HG03378 (cell line): ENCODE data around the gene CHCHD5.
"Not testable (repeated sequence)": the region's sequence is repeated elsewhere in the genome, so short reads cannot be mapped to it uniquely, and the experiment has no call there.

ENCODE experiments used
- ATAC-seq: cut with Tn5 transposase; IDR thresholded peaks from one replicate; pipeline ENCODE4 v1.9.1; 2021; ENCODE audit warnings: mild to moderate bottlenecking, moderate library complexity; ENCODE audit not compliant: unreplicated experiment

CHCHD5 gene, protein sequence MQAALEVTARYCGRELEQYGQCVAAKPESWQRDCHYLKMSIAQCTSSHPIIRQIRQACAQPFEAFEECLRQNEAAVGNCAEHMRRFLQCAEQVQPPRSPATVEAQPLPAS

DNA sequence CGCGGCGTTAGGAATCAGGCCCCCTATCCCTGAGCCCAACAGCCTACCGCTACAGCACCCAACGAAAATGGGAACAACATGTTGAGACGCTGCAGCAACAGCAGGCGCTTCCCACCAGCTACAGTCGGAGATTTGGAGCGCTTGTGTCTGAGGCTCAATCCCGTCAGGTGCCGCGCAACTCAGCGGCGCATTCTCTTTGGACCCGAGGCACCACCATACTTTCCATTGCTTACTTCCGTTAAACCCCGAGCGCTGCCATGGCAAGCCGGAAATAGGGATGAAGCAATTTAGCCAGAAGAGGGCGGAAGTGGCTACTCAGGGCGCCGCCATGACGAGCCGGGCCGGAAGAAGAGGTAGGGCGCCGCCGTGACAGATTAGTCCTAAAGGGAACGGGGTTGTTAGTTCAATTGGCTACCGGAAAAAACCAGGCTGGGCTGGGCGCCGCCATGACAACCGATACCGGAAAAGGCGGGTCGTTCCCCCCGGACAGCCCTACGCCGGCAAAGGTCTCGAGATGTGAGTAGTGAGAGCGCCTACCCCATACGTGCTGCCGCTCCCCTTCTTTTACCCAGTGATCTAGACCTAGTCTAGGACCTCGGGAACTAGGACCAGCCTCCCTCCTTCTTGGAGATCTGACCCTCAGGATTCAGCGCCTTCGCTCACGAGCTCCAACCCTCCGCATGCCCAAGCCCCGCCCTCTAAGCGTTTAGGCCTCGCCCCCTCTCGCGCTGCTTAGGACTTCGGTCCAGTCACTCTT is at the start of gene CHCHD5:
TSS of gene CHCHD5 (plus strand) at position 476 of the 757 bp plus-strand sequence. CDS start at position 515, 39 bp downstream.
- ATAC-seq, result peak; percentile 85

DNA sequence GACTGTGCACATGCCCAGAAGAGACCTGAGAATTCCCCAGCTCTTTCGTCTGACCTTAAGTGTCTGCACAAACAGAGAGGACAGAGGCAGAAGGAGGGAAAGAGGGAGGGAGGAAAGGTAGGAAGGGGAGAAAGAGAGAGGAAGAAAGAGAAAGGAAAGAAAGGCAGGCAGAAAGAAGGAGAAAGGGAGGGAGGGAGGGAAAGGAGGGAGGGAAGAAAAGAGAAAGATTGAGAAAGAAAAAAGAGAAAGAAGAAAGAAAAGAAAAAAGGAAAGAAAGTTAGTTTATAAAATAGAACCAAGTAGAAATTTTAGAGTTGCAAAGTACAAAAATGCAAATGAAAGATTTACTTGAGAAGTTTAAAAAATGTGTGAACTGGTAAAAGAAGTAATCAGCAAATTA is 49.6 kb upstream of the CHCHD5 start:
- ATAC-seq, result no peak

DNA sequence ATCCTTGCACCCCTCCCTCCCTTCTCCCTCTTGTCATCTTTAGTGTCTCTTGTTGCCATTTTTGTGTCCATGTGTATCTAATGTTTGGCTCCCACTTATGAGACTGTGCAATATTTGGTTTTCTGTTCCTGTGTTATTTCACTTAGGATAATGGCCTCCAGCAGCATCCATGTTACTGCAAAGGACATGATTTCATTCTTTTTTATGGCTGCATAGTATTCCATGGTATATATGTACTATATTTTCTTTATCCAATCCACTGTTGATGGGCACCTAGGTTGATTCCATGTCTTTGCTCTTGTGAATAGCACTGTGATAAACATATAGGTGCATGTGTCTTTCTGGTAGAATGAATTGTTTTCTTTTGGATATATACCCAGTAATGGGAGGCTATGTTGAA is 47.7 kb upstream of the CHCHD5 start:
- ATAC-seq, result not testable (repeated sequence)

DNA sequence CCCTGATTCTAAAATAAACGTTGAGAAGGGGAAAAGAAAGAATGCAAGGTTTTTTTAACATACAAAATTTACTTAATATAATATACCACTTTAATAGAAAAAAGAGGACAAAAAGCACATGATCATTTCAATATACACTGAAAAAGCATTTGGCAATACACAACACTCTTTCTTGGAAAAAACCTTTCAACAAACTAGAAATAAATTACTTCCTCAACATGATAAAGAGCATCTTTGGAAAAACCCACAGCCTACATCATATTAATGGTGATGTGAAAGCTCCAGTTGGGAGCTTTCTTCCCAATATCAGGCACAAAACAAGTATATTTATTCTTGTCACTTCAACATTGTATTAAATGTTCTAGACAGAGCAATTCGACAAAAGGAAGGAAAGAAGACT is 45.1 kb upstream of the CHCHD5 start:
- ATAC-seq, result no peak

DNA sequence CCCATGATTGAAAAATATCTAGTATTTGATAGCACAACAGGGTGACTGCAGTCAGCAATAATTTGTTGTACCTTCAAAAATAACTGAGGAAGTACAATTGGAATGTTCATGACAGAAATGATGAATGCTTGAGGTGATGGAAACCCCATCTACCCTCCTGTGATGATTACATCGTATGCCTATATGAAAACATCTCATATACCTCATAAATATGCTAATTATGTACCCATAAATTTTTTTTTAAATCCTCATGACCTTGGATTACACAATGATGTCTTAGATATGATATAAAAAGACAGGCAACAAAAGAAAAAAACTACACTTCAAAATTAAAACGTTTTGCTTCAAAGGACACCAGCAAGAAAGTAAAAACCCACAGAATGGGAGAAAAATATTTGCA is 43.5 kb upstream of the CHCHD5 start:
- no peak for ATAC-seq

DNA sequence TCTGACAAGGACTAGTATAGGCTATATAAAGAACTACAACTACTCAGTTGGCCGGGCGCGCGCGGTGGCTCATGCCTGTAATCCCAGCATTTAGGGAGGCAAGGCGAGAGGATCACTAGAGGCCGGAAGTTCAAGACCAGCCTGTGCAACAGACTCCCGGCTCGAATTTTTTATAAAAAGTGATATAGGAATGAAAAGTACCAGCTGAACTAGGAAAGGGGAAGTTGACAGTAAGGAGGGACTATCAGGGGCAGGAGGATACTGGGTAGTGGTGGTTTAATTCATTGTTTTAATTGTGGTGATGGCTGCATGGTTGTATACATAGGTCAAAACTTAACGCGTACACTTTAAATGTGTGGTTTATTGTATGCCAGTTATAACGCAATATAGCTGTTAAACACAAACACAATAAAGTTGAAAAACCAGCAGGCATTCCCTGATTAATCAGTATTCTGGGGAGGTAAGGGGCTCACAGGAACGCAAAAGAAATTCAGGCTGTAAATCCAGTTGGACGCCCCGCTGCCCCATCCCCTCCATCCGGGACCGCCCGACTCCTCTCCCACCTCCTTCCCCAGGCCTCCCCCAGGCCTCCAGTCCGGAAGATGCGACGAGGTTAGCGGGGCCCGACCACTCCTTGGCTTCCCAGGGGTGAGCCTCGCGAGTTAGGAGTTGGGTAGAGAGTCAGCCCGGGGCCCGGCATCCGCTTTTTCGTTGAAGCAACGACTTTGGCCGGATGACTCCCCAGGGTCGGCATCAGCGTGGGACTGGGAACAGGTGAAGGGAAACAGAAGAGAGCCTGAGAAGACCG is 42.9 kb upstream of the CHCHD5 start:
- peak; percentile 41 for ATAC-seq

DNA sequence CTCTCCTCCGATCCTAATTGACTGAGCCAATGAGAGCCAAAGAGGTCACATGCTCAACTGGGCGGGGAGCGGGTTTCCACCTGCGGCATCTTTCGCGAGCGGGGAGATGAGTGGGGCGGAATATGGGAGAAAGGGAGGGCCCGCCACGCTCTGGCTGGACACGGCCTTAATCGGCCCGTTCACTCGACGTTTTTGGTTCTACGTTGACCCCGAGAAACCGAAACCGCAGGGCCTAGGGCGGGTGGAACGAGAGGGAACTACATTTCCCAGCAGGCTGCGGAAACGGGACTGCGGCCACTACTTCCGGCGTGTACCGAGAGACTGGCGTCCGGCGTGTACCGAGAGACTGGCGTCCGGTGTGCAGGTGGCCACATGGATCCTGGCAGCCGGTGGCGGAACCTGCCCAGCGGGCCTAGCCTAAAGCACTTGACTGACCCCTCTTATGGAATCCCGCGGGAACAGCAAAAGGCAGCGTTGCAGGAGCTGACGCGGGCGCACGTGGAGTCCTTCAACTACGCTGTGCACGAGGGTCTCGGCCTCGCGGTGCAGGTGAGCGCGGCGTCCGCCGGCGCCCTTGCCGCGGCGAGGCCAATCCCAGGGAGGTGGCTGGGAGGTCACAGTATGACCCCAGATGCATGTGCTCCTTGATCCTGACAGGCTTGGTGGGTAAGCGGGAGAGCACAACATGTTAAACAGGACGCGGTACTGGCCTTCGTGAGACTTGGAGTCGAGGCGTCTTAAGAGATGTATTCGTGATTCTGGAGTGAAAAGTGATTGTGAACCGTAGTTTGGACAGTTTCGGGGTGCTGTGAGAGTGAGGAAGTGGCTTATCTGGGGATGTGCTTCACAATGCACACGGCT is 42.1 kb upstream of the CHCHD5 start, which contains the start of gene POLR1B:
TSS of gene POLR1B (plus strand) at position 343 of the 861 bp plus-strand sequence. CDS start at position 373, 30 bp downstream.
- peak; percentile 68 for ATAC-seq

DNA sequence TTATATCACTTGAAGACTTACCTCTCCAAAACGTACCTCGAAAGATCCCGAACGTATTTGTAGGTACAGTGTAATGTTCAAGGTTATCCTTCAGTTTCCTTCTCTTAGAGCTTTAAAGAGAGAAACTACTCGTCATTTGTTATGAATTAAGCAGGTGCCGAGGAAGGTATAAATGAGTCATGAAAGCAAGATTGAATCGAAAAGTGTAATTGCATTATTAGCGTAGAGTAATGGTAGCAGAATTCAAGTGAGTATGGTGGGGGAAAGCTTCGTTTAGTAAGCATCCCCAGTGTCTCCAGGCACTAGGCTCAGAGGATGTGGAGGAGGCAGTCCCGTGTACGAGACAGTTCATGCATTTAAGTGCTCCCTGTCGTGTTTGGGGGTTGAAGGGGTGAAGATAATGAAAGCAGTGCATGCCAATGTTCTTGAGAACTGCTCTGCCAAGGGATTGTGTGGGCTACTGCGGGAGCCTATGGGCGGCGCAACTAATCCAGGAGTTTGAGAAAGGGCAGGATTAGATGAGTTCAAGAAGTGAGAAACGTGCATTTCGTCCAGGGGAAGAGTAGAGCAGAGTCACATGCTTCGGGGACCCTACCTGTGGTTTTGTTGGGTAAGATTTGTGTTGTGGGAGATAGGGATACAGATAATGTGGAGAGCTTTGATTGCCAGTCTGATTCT is 41.3 kb upstream of the CHCHD5 start:
- no peak for ATAC-seq

DNA sequence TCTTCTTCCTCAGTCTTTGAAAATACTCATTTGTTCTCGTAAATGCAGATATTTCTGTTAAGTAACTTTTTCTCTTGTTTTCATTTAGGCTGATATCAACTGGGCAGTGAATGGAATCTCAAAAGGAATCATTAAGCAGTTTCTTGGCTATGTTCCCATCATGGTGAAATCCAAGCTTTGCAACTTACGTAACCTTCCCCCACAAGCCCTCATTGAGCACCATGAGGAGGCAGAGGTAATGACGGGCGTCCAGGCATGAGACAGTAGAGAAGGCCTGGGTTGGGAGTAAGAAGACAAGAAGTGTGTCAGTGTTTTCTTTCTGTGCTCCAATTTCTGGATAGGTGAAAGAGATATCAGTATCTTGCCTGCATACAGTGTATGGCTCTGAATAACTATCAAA is 37.1 kb upstream of the CHCHD5 start:
- ATAC-seq, result no peak

DNA sequence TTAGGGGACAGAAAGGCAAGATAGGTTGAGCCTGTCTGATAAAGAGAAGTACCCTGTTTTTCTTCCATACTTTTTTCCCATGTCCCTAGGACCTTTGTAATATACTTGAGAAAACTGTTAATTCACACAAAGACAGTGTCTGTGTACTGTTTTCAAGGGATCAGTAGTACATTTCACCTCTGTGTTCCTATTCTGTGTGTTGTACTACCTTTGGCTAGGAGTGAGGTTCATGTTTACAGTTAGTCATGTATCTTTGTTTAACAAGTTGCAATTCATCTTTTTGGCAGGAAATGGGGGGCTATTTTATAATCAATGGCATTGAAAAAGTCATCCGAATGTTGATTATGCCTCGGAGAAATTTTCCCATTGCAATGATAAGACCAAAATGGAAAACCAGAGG is 35.4 kb upstream of the CHCHD5 start:
- ATAC-seq, result no peak

DNA sequence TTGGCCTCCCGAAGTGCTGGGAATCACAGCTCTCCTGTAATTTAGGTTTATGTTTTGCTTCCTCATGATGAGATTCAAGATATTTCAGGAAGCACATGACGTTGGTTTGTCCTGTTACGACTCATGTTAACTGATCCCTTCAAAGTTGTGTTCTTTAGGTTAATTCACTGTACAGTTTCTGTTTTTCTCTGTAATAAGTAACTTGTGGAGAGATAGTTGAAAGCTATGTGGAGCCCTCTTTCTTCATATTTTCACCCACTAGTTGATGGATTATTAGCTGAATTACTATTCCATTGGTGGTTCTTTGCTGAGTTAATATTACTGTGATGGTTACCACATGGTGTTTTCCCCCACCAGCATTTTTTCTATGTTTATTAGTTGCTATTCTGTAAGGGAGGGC is 18.3 kb upstream of the CHCHD5 start:
- peak; percentile 78 for ATAC-seq

DNA sequence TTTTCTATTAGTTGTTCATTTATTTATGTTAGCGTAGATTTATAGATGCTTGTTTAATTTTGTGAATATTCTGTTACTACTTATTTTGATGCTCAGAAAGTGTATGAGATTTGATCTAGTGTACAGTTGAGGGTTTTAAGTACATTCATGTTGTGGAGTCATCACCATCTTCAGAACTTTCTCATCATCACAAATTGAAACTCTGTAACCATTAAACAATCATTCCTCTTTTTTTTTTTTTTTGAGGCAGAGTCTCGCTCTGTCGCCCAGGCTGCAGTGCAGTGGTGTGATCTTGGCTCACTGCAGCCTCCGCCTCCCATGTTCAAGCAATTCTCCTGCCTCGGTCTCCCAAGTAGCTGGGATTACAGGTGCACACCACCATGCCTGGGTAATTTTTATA is 17.9 kb upstream of the CHCHD5 start:
- ATAC-seq, result peak; percentile 31

DNA sequence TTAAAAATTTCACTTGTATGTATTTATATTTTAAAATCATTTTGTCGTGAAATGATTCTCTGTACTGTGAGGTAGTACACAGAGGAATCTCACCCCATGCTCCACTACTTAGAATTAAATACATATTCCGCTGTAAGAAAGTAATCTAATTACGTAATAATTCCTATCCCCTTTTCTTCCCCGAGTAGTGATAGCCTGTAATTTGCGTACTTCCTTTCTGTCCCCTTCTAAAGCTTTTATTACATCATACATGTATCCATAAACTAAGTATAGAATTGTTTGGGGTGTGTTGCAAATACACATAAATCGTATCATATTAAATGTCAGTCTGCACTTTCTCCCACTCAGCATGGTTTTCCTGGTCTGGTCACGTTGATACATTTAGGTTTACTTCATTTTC is 12.4 kb upstream of the CHCHD5 start:
- ATAC-seq, result no peak

DNA sequence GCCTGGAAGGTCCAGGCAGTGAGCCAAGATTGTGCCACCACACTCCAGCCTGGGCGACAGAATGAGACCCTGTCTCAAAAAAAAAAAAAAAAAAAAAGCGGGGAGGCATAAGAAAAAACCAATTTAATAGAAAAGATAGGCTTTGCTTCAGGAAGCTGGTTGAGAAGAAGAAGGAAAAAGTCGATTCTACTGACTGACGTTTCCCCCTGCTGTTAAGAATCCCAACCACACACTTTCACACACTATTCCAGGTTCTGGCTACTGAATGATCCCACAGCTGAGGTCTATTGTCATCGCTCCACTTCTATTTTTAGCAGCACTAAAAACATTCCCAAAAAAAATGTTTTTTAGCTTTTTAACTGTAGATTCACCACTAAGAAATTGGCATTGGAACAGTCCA is 6.7 kb upstream of the CHCHD5 start:
- no peak for ATAC-seq

DNA sequence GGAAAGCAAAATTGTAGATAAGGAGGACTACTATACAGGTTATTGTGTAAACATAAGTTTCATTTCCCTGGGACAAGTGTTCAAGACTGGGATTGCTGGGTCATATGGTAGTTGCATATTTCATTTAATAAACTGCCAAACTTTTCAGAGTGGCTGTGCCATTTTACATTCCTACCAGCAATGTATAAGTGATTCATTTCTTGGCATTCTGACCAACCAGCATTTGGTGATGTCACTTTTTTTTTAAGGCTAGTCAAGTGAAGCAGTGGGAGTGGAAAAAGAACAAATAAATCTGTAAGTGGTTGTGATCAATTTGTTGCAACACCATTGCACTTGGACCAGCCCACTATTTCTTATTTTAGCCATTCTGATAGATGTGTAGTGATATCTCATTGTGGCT is 5.2 kb upstream of the CHCHD5 start:
- ATAC-seq, result no peak

DNA sequence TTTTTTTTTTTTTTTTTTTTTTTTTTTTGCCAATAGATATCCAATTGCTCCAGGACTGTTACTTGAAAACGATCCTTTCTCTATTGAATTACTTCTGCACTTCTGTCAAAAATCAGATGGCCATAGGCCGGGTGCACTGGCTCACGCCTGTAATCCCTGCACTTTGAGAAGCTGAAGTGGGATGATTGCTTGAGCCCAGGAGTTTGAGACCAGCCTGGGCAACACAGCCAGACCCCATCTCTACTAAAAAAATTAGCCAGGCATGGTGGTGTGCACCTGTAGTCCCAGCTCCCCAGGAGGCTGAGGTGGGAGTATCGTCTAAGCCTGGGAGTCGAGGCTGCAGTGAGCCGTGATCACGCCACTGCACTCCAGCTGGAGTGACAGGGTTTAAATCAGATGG is 4.3 kb upstream of the CHCHD5 start:
- ATAC-seq, result no peak

DNA sequence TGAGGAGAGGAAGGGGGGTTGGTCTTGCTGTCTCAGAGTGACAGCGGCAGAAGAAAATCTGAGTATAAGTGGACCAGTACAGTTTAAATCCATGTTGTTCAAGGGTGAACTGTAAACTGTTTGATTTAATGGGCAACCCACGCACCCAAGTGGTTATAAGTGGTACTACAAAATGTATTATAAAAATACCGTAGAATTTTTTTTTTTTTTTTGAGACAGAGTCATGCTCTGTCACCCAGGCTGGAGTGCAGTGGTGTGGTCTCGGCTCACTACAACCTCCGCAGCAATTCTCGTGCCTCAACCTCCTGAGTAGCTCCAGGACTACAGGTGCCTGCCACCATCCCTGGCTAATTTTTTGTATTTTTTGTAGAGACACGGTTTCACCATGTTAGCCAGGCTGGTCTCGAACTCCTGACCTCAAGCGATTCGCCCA is 2.1 kb upstream of the CHCHD5 start:
- ATAC-seq, result no peak

DNA sequence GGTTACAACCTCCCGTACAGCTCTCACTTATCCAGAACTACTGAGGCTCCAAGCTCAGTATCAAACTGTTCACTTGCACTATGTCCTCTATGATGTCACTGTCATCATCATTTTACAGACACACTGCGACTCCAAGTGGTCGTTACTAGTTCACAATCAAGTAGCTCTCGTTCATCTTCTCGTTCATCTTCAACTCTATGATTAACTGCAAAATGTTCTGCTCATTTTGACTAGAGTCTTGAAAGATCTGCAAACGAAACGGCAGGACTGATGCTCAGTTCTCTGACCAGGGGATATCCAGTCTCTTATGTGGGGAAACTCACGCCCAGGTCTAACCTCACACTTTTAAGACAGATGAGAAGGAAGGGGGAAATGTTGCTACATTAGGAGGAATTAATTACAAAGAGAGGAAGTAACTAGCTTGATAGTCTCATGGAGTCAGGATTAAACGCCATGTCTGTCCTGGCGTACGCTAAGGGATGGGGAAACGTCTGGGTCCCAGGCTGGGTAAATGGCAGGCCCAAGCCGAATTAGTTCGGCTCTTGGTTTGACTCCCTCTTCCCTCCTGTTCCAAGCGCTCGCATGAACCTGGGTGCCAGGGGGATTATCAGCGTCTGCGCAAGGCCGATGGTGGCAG is 794 bp upstream of the CHCHD5 start:
- ATAC-seq, result no peak

DNA sequence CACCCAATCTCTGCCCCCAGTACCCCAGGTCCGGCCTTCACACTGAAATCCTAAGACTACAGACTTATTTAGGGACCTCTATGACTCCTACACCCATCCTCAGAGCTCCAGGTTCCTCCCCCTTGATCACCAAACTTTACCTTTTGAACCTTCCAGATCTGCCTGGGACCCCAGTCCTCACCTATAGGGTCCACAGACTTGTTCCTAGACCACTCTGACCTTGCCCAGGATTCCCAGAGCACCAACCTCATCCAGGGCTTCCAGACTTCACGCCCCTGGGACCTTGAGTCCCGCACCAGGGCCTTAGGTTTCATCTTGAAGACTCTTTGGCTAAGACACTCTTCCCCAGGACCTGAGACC is 462 bp downstream of the CHCHD5 start:
- ATAC-seq, result no peak

DNA sequence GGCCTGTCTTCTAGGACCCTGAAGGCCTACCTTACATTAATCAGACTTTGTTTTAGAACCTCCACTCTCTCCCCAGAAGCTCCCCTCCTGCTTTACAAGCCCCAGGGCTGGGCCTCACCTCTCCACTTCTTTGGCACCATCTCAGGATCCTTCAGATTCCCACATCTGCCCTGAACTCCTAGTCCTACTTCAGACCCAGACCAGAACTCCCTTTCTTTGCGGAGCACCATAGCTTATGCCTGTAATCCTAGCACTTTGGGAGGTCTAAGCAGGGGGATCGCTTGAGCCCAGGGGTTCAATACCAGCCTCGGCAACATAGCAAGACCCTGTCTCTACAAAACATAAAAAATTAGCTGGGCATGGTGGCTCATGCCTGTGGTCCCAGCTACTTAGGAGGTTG is 991 bp downstream of the CHCHD5 start:
- ATAC-seq, result no peak
